ENCODE data around the gene PKD2.
"Not testable (repeated sequence)": the region's sequence is repeated elsewhere in the genome, so short reads cannot be mapped to it uniquely, and the experiment has no call there.

The PKD2 gene

DNA sequence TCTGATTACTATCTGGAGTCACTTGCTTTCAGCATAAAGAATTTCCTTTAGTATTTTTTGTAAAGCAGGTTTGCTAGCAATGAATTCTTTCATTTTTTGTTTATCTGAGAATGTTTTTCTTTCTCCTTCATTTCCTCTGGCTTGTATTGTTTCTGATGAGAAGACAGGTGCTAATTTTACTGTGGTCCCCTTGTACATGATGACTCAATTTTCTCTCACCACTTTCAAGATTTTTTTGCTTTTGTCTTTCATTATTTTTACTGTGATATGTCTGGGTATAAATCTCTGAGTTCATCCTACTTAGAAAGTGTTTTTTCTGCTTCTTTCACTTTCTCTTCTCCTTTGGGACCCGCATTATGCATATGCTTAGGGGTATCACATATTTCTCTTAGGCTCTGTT is 62.6 kb downstream of the PKD2 start:
- DNase-seq (ENCODE audit: low spot score): no peak

DNA sequence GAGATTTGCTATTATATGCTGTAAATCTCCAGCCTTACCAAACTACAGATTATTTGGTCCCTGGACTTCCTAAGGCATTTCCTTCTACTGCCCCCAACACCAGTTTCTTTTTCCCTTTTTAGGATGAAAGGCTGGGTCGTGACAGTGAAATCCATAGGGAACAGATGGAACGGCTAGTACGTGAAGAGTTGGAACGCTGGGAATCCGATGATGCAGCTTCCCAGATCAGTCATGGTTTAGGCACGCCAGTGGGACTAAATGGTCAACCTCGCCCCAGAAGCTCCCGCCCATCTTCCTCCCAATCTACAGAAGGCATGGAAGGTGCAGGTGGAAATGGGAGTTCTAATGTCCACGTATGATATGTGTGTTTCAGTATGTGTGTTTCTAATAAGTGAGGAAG is 67.9 kb downstream of the PKD2 start:
- DNase-seq (ENCODE audit: low spot score): no peak

DNA sequence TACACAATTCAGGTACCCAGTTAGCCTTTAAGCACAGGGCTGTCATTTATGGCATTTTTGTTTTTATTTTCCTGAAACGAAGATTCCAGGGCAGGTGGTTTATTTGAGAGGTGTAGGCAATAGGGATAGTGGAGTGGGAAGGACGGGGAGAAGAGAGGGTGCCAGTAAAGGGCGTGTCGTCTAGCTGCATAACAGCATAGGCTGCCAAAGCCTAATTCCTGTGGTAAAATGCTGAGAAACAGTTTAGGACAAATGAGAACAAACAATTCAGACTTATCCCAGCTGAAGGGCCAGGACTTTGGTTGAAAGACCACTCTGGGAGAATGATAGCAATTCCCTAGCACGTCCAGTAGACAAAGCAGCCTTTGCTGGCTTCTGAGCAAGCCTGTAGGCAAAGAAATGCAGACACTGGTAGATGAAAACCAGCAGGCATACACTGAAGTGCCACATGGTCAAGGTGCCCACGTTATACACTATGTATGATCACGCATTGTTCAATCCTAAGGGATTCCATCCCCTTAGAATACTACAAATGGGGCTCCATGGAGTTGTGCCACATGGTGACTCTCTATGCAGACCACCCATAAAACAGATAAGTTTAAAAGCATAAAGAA is 70.6 kb downstream of the PKD2 start:
- peak; percentile 47 for DNase-seq (ENCODE audit: low spot score)

- DNase-seq (ENCODE audit: low spot score): no peak
These were observed 71.1 kb downstream of the PKD2 start for GRCh38 chr4:88078579-88078978.

DNA sequence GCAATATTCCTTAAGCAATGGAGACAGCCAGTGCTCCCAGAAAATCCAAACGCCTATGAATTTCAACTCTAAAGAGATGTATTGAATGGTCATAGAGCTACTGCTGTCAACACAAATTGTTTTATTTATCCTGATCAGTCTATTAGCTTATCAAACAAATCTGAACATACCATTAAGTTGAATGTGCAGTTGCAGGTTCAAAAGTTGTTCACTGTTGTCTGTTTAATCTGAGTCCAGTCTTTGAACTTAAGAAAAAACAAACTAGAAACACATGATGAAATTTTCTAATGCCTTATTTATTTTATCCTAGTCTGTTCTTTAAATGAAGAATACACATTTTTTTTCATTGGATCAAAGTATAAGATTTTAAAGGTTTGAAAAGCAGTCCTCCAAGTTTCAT is 73.2 kb downstream of the PKD2 start:
- DNase-seq (ENCODE audit: low spot score): no peak

DNA sequence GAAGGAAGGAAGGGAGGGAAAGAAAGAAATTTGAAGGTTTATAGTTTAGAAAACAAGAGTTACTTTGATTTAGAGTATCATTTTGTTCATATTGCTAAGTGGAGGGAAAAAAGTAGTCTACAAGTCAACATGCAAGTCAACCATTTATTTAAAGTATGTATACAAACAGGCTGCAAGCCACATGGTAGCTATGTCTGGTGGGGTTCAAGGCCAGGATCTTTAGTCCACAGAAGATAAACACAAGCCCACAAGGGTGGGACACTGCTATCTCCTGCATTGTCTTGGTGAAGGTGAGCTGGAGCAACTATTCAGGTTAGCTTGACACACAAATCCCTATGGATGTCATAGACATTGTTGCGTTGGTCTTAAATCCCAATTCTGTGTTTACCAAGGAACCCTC is 79.6 kb downstream of the PKD2 start:
- DNase-seq (ENCODE audit: low spot score): no peak

DNA sequence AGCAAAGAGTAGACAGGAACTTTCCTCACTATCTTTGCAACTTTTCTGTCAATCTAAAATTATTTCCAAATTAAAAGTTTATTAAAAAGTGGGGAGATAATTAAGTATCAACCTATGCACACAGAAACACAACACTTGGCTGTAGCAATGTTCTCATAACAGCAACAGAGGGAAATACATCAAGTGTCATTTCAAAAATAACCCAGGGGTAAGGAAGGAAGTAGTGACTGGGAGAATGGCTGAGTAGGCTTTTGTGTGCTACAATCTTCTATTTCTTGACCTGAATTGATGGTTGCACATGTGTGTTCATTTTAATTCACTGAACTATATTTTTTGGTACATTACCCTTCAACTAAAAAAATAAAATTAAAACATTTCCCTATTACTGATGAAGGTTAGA is 83.5 kb downstream of the PKD2 start:
- no peak for DNase-seq (ENCODE audit: low spot score)

- no peak for DNase-seq (ENCODE audit: low spot score)
These were observed 83.9 kb downstream of the PKD2 start for GRCh38 chr4:88091378-88091777.

DNA sequence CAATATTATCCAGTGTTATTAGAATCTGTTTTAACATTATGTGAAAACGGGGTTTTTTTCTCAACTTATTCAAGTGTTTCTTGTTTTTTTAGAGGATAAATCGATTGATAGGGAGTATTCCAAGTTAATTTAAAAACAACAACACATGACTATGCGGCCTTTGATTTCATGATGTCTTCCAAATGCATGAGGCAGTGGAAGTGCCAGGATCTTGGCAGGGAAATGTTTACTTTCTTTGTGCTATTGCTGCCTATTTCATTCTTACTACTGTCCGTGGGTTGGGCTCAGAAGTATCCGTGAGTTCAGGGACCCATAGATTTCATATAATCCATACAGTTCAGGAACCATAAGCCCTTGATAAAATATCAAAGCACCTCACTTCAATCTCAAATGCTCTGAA is 86.4 kb downstream of the PKD2 start:
- DNase-seq (ENCODE audit: low spot score): no peak

DNA sequence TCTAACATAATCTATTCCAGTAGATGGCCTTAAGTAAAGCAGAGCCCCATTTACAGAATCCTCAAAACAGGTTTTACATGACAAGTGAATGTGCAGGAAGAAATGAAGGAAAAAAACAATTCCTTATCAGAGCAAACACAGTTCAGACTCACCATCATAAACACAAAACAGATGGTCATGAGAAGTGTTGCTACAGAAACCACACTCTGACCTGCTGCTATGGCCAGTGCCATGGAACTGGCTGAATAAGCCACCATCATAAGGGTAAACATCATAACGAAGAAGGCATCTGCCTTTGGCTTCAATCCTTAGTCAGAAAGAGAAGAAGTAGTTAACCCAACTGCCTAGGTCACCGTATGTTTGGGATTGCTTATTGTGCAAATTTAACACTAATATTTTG is 89.9 kb downstream of the PKD2 start:
- DNase-seq (ENCODE audit: low spot score): peak; percentile 26

- DNase-seq (ENCODE audit: low spot score): no peak
These were observed 90.3 kb downstream of the PKD2 start for GRCh38 chr4:88097781-88098180.

DNA sequence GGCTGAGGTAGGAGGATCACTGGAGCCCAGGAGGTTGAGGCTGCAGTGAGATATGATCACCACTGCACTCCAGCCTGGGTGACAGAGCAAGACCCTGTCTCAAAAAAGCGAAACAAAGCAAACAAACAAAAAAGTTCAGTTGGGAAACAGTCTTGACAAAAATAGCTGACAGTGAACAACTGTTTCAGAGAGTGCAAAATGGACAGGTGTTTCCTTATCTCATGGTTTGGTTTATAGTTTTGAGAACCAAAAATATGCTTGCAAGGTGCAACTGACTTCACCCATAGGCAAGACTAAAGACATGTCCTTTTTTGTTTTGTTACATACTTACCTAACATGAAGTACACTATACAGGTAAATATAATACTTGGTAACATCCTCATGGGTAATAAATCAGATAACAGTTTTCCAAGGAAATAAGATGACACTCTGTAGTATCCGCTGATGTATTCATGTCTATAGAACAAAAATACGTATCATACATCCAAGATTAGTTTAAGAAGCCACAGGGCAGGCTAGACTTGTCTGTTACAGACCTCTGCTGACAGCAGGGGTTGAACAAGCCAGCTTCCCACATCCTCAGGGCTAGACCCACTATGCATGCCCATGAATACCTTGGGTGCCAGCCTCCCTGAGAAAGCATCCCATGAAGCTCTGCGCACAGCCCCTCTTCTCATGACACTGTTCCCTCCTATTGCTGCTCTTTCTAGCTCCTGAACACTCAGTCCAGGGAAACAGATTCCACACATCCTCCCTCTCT is 91.7 kb downstream of the PKD2 start:
- no peak for DNase-seq (ENCODE audit: low spot score)

- no peak for DNase-seq (ENCODE audit: low spot score)
These were observed 93.7 kb downstream of the PKD2 start for GRCh38 chr4:88101165-88101564.

- DNase-seq (ENCODE audit: low spot score): no peak
These were observed 94.6 kb downstream of the PKD2 start for GRCh38 chr4:88102026-88102425.

GRCh38 chr4:88104902-88105610 is 97.6 kb downstream of the PKD2 start:
- peak; percentile 30 for DNase-seq (ENCODE audit: low spot score)

DNA sequence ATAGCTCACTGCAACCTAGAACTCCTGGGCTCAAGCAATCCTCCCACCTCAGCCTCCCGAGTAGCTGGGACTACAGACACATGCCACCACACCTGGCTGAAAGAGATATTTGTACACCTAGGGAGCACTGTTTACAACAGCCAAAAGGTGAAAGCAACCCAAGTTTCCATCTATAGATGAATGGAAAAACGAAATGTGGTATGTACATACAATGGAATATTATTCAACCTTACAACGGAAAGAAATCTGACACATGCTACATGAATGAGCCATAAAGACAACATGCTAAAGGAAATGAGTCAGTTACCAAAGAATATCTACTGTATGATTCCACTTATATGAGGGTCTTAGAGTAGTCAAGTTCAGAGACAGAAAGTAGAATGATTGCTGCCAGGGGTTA is 98.8 kb downstream of the PKD2 start:
- DNase-seq (ENCODE audit: low spot score): no peak

DNA sequence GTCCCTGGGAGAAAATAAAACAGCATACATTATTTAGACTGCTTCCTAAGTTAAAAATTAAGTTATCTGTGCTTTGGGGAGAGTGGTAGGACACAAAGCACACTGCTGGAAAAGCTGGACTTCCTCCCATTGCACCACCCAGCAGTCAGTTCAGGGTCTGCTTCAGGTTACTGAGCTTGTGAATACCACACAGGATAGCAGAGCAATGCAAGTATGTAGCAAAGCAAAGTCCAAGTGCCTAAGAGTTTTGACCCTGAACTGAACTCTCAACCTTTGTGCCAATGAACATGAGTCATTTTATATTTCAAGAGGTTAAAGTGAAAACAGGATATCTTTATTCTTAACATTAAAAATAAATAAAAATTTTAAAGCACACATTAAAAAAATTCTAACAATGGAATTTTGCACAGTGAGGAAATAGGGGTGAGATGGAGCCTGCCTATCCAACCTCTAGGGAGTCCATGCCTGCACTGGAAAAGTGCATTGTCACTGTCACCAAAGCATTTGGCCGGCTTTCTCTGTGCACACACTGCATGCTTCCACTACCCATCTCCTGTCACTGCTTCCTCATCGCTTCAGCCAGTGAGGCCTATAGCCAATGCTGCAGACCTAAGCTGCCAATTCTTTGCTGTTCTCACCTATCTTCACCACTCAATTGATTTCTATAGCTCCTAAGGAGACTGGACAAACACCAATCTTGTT is 100.1 kb downstream of the PKD2 start:
- no peak for DNase-seq (ENCODE audit: low spot score)

GRCh38 chr4:88108108-88108465 is 100.7 kb downstream of the PKD2 start:
- not testable (repeated sequence) for DNase-seq (ENCODE audit: low spot score)

GRCh38 chr4:88108747-88109122 is 101.3 kb downstream of the PKD2 start:
- no peak for DNase-seq (ENCODE audit: low spot score)

- no peak for DNase-seq (ENCODE audit: low spot score)
These were observed 101.9 kb downstream of the PKD2 start for GRCh38 chr4:88109123-88109881.

GRCh38 chr4:88110826-88111225 is 103.4 kb downstream of the PKD2 start:
- no peak for DNase-seq (ENCODE audit: low spot score)

- no peak for DNase-seq (ENCODE audit: low spot score)
These were observed 105.4 kb downstream of the PKD2 start for GRCh38 chr4:88112856-88113255.

Measured in AG20443 (cell line).